Measurements from ENCODE around the gene PLA2G12B.

Gene PLA2G12B

GRCh38 chr10:72890086-72890485 is 64.5 kb downstream of the PLA2G12B start:
- no peak for DNase-seq (ENCODE audit: low spot score)

- DNase-seq (ENCODE audit: low spot score): no peak
Observed at GRCh38 chr10:72889391-72889831, 65.2 kb downstream of the PLA2G12B start.

- no peak for DNase-seq (ENCODE audit: low spot score)
Observed at GRCh38 chr10:72888151-72888638, 66.4 kb downstream of the PLA2G12B start.

- no peak for DNase-seq (ENCODE audit: low spot score)
Observed at GRCh38 chr10:72887043-72887442, 67.6 kb downstream of the PLA2G12B start.

GRCh38 chr10:72886621-72887020 is 68.0 kb downstream of the PLA2G12B start:
- no peak for DNase-seq (ENCODE audit: low spot score)

- DNase-seq (ENCODE audit: low spot score): no peak
Observed at GRCh38 chr10:72885953-72886352, 68.7 kb downstream of the PLA2G12B start.
